GM19023 (cell line): ENCODE data around the gene YY1AP1.
"Not testable (repeated sequence)": the region's sequence is repeated elsewhere in the genome, so short reads cannot be mapped to it uniquely, and the experiment has no call there.

ENCODE experiments used
- ATAC-seq: cut with Tn5 transposase; IDR thresholded peaks from one replicate; pipeline ENCODE4 v1.9.1; 2021; ENCODE audit warnings: mild to moderate bottlenecking, moderate library complexity; ENCODE audit not compliant: unreplicated experiment

Gene YY1AP1, protein sequence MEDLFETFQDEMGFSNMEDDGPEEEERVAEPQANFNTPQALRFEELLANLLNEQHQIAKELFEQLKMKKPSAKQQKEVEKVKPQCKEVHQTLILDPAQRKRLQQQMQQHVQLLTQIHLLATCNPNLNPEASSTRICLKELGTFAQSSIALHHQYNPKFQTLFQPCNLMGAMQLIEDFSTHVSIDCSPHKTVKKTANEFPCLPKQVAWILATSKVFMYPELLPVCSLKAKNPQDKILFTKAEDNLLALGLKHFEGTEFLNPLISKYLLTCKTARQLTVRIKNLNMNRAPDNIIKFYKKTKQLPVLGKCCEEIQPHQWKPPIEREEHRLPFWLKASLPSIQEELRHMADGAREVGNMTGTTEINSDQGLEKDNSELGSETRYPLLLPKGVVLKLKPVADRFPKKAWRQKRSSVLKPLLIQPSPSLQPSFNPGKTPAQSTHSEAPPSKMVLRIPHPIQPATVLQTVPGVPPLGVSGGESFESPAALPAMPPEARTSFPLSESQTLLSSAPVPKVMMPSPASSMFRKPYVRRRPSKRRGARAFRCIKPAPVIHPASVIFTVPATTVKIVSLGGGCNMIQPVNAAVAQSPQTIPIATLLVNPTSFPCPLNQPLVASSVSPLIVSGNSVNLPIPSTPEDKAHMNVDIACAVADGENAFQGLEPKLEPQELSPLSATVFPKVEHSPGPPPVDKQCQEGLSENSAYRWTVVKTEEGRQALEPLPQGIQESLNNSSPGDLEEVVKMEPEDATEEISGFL

DNA sequence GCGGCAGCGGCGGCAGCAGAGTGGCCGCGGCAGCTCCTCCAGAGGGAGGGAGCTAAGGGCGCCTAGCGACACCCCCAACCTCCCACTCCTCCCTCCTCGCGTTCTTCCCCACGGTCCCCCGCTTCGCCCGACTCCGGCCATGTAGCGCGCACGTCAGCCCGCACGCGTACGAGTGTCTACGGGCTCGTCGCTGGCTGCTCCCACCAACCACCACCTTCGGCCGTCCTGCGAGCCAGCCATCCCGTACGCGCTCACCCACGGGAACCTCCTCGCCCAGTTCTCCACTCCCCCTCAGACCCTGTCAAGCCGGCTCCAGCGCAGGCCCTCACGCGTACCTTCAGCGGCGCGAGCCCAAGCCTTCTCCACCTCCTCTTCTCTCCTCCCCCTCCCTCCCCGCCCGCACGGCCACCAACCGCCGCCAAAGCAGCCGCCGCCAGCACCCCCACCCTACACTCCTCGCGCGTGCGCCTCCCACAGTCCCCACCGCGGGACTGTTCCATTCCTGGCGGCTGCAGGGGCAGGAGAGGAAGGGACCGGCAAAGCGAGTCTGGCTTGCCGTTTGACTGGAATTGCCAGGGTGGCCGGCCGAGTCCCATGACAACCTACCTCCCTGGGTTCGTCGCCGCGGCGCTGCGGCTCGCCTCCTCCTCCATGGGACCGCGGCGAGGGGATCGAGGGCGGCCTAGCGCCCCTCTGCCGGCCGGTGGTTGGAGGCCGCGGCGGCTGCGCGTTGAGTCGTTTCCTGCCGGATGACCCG lies at the start of gene YY1AP1:
Gene YY1AP1 (minus strand): TSS at position 451 of the 757 bp plus-strand sequence. CDS start 8,338 bp downstream, outside the sequence.
- ATAC-seq, result peak; percentile 79

DNA sequence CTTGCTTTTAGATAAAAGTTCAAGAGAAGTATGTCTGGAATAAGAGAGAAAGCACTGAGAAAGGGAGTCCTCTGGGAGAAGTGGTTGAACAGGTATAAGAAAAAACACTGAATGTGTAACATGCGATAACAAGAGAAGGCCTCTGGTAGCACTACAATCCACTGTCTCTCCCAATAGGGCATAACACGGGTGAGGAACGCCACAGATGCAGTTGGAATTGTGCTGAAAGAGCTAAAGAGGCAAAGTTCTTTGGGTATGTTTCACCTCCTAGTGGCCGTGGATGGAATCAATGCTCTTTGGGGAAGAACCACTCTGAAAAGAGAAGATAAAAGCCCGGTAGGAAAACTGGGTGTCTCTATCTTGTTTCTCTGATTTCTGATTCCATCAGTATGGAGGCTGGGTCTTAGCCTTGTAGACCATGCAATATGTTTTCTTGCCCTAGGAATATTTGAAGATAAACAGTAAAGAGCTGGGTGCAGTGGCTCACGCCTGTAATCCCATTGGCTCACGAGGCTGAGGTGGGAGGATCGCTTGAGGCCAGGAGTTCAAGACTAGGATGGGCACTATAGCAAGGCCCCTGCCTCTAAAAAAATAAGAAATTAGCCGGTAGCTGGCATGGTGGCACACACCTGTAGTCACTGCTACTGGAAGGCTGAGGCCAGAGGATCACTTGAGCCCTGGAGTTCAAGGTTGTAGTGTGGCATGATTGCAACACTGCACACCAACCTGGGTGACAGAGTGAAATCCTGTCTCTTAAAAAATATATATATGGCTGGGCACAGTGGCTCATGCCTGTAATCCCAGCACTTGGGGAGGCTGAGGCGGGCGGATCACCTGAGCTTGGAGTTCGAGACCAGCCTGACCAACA lies 40.7 kb upstream of the YY1AP1 start:
- no peak for ATAC-seq

DNA sequence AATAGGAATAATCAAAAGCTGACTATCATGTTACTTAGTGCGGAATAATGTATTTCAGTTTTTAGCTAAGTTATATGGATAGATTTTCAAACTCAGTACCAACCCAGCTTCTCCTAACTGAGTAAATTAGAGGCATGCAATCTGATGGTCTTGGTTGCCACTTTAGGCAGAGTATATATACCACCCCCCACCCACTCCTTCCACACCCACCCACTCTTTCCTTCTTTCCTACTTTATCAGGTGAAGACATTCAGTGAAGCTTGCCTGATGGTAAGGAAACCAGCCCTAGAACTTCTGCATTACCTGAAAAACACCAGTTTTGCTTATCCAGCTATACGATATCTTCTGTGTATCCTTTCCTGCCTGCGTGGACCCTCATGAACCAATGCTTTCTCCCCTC lies 36.6 kb upstream of the YY1AP1 start:
- no peak for ATAC-seq

DNA sequence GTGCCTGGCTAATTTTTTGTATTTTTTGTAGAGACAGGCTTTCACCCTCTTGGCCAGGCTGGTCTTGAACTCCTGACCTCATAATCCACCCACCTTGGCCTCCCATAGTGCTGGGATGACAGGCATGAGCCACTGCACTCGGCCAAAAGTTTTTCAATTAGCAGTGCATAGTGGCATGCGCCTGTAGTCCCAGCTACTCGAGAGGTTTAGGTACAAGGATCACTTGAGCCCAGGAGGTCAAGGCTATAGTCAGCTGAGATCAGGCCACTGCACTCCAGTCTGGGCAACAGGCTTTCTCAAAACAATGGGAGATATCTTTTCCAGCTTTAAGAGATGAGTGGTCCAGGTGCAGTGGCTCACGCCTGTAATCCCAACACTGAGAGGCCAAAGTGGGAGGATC lies 31.1 kb upstream of the YY1AP1 start:
- ATAC-seq, result no peak

DNA sequence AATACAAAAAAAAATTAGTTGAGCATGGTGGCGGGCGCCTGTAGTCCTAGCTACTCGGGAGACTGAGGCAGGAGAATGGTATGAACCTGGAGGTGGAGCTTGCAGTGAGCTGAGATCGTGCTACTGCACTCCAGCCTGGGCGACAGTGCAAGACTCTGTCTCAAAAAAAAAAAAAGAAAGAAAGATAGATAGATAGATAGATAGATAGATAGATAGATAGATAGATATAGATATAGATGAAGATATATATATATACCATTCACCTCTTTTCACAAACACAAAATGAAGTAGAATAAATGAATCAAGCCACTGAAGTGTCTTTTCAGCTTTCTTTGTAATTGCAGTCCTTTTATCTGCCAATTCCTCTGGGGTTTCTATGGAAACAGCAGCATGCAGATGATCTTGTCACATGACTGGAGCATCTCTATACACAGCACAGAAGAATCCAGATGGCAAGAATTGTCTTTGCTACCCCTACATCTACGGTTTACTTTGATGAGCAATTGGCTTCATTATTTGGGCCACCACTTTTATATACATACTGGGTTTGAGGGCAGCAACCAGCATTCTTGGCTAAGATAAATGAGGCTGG lies 30.0 kb upstream of the YY1AP1 start:
- not testable (repeated sequence) for ATAC-seq

DNA sequence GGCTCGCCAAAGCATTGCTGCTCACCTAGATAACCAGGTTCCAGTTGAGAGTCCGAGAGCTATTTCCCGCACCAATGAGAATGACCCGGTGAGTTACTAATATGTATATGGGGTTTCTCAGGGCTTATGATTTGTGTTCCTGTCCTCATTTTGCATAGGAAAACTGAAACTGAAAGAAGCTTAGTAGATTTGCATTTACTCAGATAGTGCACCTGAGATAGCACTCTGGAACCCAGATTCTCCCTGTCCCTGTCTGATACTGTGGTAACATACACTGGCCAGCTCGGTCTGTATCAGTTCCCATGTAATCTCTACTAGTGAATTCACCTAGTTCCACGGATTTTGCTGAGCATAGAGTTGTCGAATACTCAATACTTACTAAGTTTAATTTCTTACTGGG lies 28.5 kb upstream of the YY1AP1 start:
- no peak for ATAC-seq

DNA sequence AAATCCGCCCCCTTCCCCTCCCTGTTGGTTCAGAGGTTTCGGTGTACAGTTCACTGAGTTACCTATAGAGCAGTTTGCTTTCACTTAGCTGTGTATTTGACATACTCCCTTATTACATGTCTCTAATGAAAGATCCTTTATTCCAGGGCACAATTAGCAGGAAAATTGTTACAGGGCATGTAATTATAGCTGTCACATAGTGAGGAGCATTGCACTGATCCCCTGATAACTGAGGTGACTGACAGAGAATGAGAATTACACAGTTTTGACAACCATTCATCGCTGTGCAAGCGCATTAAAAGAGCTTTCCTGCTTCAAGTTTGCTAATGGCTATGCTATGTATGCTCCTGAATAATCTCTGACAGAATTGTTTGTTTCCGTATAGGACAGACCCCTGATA lies 27.2 kb upstream of the YY1AP1 start:
- ATAC-seq, result no peak

DNA sequence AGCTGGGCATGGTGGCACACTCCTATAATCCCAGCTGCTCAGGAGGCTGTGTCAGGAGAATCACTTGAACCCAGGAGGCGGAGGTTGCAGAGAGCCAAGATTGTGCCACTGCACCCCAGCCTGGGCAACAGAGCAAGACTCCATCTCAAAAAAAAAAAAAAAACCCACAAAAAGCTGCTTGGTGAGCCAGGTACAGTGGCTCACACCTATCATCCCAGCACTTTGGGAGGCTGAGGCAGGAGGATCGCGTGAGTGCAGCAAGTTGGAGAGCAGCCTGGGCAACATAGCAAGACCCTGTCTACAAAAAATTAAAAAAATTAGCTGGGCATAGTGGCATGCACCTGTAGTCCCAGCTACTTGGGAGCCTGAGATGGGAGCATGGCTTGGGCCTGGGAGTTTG lies 26.5 kb upstream of the YY1AP1 start:
- not testable (repeated sequence) for ATAC-seq

DNA sequence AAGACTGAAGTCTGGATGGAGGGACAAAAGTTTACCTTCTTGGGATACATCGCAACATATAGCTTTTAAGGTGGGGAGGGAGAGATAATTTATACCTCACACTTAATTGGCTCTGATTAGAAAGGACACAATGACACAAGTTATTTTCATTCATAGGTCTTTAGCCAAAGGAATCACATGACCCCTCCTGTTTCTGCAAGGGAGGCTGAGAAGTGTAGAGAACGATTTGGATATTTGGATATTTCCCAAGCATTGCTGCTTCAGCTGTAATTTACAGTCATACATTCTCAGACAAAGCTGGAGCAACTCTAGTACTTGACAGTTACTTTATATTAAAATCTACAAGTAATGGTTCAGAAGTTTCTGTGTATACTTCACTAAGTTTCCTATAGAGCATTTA lies 24.5 kb upstream of the YY1AP1 start:
- ATAC-seq, result no peak

DNA sequence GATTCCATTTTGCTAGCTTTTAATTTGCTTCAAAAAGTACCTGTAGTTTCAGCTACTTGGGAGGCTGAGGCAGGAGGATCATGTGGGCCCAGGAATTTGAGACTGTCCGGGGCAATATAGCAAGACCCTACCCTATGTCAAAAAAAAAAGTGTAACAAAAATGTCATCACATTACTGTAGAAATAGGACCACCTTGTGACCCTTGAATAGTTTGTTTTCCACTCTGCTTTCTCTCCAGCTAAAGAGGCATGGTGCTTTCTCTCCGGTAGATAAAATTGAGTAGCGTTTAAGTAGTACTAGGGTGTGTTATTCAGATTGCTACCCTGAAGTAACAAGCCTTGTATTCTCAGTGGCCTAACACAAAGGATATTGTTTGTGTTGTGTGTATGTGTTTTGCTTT lies 24.1 kb upstream of the YY1AP1 start:
- not testable (repeated sequence) for ATAC-seq

DNA sequence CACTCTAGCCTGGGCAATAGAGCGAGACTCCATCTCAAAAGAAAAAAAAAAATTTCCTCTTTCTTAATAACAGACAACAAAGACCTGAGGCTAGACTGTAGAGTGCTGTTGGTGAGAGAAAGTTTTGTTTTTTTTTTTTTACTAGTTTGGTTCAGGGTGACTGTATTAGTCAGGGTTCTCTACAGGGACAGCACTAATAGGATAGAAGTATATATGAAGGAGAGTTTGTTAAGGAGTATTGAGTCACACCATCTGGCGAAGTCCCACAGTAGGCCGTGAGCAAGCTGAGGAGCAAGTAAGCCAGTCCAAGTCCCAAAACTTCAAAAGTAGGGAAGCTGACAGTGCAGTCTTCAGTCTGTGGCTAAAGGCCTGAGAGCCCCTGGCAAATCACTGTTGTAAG lies 22.9 kb upstream of the YY1AP1 start:
- not testable (repeated sequence) for ATAC-seq

DNA sequence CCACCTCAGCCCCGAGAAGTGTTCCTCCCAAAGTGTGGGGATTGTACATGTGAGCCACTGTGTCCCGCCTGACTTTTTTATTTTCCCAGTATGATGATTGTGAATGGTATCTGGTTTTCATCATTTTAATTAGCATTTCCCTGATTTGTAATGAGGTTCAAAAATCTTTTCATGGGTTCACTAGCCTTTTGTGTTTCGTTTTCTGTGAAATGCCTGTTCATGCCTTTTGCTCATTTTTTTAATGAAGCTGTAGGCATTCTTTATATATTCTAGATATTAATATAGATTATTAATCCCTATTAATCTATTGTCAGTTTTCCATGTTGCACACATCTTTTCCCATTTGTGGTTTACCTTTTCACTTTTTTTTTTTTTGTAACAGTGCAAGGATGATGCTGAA lies 20.8 kb upstream of the YY1AP1 start:
- no peak for ATAC-seq

DNA sequence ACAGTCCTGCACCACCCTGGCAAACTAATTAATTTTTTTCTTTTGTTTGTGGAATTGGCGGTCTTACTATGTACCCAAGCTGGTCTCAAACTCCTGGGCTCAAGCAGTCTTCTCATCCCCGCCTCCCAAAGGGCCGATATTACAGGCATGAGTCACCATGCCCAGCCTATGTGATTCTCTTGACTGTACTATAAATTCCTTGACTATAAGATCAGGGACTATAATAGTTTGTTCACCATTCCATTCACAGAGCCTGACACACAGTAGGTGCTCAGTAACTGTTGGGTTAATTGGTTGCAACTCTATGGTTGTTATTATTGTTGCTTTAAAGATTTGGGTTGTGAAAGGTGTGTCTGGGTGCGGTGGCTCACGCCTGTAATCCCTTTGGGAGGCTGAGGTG lies 17.6 kb upstream of the YY1AP1 start:
- no peak for ATAC-seq

DNA sequence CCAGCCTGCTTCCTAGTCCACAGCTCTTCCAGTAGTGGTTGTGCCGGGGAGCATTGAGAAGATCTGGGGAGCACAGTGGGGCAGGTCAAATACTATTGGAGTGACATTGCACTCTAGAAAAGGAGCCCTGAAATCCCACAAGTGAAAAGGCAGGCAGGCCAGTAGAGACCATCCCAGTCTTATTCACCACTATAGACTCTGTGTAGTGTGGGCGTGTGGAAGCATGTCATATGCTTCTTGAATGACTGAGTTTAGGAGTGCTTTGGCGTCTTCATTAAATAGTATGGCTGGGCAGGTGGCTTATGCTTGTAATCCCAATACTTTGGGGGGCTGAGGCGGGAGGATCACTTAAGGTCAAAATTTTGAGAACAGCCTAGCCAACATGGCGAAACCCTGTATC lies 15.8 kb upstream of the YY1AP1 start:
- not testable (repeated sequence) for ATAC-seq

DNA sequence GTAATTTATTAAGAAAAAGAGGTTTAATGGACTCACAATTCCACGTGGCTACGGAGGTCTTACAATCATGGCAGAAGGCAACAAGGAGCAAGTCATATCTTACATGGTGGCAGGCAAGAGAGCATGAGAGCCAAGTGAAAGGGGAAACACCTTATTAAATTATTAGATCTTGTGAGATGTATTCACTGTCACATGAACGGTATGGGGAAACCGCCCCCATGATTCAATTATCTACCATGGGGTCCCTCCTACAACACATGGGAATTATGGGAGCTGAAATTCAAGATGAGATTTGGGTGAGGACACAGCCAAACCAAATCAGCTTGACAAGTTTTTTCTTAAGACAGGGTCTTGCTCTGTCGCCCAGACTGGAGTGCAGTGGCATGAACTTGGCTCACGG lies 14.6 kb upstream of the YY1AP1 start:
- no peak for ATAC-seq

DNA sequence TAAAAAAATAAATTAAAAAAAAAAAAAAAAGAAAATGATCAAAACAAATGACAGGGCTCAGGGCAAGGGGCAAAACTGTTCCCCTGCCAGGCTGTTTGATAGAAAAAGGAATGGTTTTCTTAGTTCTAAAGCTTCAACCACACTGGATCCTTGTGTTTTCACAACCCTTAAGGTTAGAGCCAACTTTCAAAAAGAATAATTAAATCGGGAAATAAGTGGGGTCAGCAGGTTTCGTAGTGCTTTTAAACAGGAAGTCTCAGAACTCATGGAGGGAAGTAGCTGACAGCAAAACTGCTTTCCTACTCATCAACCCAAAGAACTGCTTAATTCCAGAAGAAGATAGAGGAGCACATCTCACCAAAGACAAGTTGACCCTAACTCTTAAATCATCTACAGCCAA lies 13.1 kb upstream of the YY1AP1 start:
- not testable (repeated sequence) for ATAC-seq

DNA sequence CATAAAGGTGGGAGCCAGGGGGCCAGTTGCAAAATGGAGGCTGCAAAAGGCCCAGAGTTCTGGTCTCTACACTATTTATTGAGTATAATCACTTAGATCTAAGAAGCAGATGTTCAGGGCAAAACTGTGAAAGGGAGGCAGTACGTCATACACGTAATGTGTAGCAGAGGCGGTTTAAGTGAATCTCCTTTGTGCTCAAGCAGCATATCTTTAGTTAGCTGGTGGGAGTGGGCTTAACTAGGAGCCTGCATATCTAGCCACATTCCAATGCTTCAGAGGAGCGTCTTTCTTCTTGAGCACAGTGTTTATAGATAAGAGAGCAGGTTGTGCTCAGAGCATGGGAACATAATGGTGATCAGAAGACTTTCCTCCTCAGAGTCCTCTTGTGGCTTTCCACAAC lies 10.5 kb upstream of the YY1AP1 start:
- not testable (repeated sequence) for ATAC-seq

DNA sequence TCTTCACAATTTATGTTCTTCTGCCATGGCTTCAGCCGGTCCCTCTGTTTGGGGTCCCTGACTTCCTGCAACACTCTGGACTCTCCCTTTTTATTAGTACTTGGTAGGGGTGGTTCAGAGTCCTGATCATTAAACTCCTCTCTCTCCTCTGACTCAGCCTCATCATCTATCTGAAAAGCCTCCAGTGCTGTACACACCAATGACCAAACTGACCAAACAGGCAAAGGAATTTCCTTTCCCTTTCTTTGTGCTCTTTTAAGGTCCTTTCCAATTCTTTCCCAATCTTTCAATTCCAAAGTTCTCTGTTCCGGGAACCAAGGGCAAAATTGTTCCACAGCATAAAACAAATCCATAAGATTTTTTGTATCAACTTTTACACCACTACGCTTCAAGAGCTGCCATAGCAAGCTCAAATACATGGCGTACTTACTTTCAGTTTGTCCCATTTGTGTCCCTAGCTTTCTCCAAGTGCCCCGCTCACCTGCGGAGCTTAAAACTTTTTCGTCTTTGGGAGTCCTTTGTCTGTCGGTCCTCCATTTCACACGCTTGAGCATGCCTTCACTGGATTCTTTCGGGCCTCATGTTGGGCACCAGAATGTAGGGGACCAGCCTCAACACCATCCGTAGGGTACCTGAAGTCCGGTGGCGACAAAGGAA lies 9.9 kb upstream of the YY1AP1 start:
- ATAC-seq, result no peak

DNA sequence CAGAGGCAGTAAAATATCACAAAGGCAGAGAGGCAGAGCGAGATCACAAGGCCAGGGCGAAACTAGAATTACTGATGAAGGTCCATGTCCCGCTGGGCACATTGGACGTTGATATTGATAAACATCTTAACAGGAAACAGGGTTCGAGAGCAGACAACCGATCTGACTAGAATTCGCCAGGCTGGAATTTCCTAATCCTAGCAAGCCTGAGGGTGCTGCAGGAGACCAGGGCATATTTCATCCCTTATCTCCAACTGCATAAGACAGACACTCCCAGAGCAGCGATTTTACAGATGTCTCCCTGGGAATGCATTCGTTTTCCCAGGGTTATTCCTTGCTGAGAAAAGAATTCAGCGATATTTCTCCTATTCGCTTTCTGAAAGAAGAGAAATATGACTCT lies 9.0 kb upstream of the YY1AP1 start:
- ATAC-seq, result not testable (repeated sequence)

DNA sequence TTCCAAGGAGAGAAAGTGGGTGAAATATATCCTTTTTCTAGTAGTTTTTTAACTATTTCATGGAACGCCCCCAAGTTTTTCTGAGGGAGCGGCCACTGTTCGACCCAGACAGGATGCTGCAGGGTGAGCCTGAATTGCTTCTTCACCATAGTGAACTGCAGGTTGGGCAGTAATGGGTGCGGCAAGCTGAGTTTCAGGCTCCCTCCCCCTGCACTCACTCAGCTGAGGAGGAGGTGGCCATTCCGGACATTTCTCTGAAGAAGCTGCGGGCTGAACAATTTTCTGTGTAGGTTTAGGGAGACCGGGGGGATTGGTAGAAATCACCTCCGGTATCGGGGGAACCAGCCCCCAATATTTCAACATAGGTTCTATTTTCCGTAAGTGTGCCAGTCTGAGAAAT lies 8.5 kb upstream of the YY1AP1 start:
- ATAC-seq, result no peak
